Immature natural killer cell (primary cell): ENCODE results near the gene PTPRD. TPM values are rescaled to one million over a fixed set of nuclear protein-coding genes. Genes with fewer than 3 reads are reported as not detected.

Experiments used
- DNase-seq, 3 donors: peaks; one replicate each; pipeline ENCODE4 v3.0.0; 2022; ENCODE audit warnings: mixed read lengths in 1 of 3
- H3K27ac Mint-ChIP-seq, 6 donors: one replicate each; pipeline ENCODE4 v1.8.0; 2020; ENCODE audit warnings: mixed read lengths in 6 of 6, mild to moderate bottlenecking in 5 of 6, inconsistent platforms in 4 of 6, moderate library complexity in 3 of 6
- H3K27me3 Mint-ChIP-seq, 3 donors: one replicate each; pipeline ENCODE4 v1.8.0; 2020 to 2021; ENCODE audit warnings: low read depth in 3 of 3, mild to moderate bottlenecking in 3 of 3, mixed read lengths in 3 of 3, moderate library complexity in 3 of 3, inconsistent platforms in 1 of 3
- H3K36me3 Mint-ChIP-seq, 3 donors: one replicate each; pipeline ENCODE4 v1.8.0; 2020; ENCODE audit warnings: mixed read lengths in 3 of 3, inconsistent platforms in 2 of 3, mild to moderate bottlenecking in 2 of 3
- H3K4me1 Mint-ChIP-seq, 2 donors: one replicate each; pipeline ENCODE4 v1.8.0; 2020; ENCODE audit warnings: inconsistent platforms in 2 of 2, mild to moderate bottlenecking in 2 of 2, mixed read lengths in 2 of 2, moderate library complexity in 1 of 2
- H3K4me3 Mint-ChIP-seq, 5 donors: one replicate each; pipeline ENCODE4 v1.8.0; 2020; ENCODE audit warnings: mild to moderate bottlenecking in 5 of 5, mixed read lengths in 5 of 5, inconsistent platforms in 3 of 5, moderate library complexity in 3 of 5
- H3K9me3 Mint-ChIP-seq, 6 donors: one replicate each; pipeline ENCODE4 v1.8.0; 2020; ENCODE audit warnings: mild to moderate bottlenecking in 6 of 6, mixed read lengths in 6 of 6, inconsistent platforms in 4 of 6, moderate library complexity in 3 of 6
- polyA plus RNA-seq, 3 donors: library from polyadenylated mRNA; unstranded; fragments of 300-500 nt; fragmentation: Illumina TruSeq; gene quantifications; one replicate each; pipeline ENCODE4 v1.2.3, GENCODE V29; 2021

Gene PTPRD
- polyA plus RNA-seq, 3 donors from 2014 or later = not detected

DNA sequence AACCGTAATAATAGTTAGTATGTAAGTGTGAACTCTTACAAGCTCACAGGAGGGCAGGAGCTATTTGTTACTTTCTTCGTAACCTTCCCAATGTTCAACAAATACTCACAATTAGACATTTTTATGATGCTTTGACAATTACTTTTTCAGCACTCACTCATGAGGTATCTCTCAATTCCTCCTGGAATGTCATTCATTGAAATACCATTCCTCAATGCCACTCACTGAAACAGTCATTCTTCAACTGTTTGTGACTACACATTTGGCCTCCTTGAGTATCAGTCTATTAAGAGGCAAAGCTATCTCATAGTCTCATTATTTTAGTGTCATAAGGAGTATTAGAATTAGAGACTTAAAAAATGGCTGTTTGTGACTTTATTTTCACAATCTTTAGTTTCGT lies 2079.1 kb downstream of the PTPRD start:
- no peak overlapping the region for H3K27ac Mint-ChIP-seq
- H3K4me3 Mint-ChIP-seq = no peak overlapping the region
- no peaks in the 10 kb centered on the region for H3K36me3 Mint-ChIP-seq
- no peak for DNase-seq
- H3K4me1 Mint-ChIP-seq = no peaks in the 10 kb centered on the region
- peaks cover 0 to 5% (median 0%) of the 10 kb centered on the region in 6 donors for H3K9me3 Mint-ChIP-seq
- no peaks in the 10 kb centered on the region for H3K27me3 Mint-ChIP-seq

DNA sequence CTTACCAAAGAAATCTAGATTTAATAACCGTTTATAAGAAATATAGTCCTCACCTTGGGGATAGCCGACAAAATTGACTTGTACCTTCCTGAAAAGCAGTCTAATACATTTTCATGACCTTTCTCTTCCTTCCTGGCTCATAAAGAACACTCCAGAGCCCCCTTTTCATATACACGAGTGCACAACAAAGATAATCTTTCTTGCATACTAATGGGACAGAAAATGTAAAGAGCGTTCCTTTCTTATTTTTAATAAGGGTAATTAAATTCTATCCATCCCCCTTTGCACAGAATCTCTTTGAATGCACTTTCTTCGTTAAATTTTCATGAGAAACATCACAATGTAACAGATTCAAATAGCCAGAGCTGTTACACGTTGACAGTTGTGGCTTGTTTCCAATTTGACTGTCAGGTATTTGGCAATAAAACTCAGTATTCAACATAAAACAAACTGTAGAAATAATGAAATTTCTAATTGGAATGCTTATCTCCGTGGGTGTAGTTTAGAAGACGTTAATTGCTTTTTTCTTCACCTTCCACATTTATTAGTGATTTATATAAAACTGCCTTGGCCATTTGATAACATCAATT lies 2080.9 kb downstream of the PTPRD start:
- H3K36me3 Mint-ChIP-seq = no peaks in the 10 kb centered on the region
- peaks cover 0 to 5% (median 0%) of the 10 kb centered on the region in 6 donors for H3K9me3 Mint-ChIP-seq

DNA sequence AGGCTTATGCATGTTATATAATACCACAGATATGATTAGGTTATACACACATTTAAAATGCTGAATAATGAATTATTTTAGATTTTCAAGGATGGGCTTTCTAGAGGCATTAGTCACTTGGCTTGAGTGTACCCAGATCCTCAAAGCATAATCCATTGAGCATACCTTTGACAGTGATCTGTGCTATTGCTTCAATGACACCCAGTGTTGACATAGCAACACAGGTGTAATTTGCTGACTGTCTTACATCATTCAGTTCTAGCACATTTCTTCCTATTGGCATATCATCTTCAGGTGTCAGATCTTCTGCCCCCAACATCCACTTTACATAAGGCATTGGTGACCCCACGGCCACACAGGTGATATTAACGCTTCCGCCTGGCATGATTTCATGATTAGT lies 2091.7 kb downstream of the PTPRD start:
- Mint-ChIP-seq H3K27ac (no peak overlapping the region), H3K9me3 (peaks cover 0 to 4% (median 0%) of the 10 kb centered on the region in 6 donors), H3K4me3 (no peak overlapping the region), H3K4me1 (no peaks in the 10 kb centered on the region), H3K36me3 (no peaks in the 10 kb centered on the region), H3K27me3 (peaks cover 0 to 6% (median 2%) of the 10 kb centered on the region in 3 donors)
- DNase-seq = no peak

More for the DNA sequence above, 2080.9 kb downstream of the PTPRD start:
- H3K27me3 Mint-ChIP-seq = no peaks in the 10 kb centered on the region
- no peak for DNase-seq
- H3K4me3 Mint-ChIP-seq = no peak overlapping the region
- H3K27ac Mint-ChIP-seq = no peak overlapping the region
- no peaks in the 10 kb centered on the region for H3K4me1 Mint-ChIP-seq

DNA sequence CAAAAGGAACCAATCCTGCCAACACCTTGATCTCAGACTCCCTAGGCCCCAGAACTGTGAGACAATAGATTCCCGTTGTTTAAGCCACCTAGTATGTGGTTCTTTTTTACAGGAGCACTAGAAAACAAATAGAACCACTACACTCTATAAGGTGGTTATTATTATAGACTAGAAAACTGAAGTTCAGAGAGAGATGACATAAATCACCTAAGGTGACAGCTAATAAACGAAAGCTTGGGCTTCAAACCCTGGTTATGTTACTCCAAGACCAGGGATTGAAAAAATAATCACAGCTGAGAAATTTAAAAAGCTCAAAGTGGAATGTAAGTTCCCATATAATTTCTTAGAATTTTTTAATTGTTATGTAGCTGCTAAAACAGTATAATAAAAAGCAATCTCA lies 2097.1 kb downstream of the PTPRD start:
- Mint-ChIP-seq H3K4me3 (no peak overlapping the region), H3K27me3 (peaks cover 0 to 3% (median 0%) of the 10 kb centered on the region in 3 donors), H3K36me3 (no peaks in the 10 kb centered on the region), H3K4me1 (no peaks in the 10 kb centered on the region), H3K9me3 (peaks cover 0 to 4% (median 0%) of the 10 kb centered on the region in 6 donors), H3K27ac (no peak overlapping the region)
- DNase-seq = no peak

DNA sequence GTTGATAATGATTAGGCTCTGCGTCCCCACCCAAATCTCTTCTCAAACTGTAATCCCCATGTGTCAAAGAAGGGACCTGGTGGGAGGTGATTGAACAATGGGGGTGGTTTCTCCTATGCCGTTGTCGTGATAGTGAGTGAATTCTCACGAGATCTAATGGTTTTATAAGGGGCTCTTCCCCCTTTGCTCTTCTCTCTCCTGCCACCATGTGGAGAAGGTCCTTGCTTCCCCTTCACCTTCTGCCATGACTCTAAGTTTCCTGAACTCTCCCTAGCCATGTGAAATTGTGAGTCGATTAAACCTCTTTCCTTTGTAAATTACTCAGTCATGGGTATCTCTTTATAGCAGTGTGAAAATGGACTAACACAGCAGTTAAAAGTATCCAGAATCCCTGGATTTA lies 2098.0 kb downstream of the PTPRD start:
- Mint-ChIP-seq H3K36me3 (no peaks in the 10 kb centered on the region), H3K27ac (no peak overlapping the region), H3K4me3 (no peak overlapping the region), H3K9me3 (peaks cover 0 to 4% (median 0%) of the 10 kb centered on the region in 6 donors), H3K4me1 (no peaks in the 10 kb centered on the region), H3K27me3 (peaks cover 0 to 3% (median 0%) of the 10 kb centered on the region in 3 donors)
- DNase-seq = no peak

DNA sequence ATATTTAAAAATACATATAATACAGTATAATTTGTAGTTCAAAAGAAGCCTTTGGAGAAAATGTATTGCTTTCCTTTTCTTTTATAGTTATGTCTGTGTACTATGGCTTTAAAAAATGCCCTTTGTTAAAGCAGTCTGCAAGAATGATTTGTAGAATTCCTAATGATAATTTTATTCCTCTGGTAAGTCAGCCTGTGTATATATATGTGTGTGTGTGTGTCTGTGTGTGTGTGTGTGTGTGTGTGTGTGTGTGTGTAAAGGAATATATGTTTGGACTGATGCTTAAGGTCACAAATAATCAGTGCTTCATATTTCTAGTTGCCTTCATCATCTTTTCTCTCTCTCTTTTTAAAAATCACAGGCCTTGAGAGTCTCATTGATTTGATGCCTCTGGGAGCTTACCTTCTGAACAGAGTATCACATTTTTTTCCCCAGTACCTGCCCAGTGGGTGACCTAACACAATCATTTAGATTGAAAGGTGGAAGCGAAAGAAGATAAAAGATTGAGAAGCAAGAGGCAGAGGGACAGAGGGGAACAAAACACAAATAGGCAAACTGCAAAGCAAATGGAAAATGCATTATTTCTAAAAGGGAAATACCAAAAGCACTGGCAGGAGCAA lies 2104.0 kb downstream of the PTPRD start:
- no peaks in the 10 kb centered on the region for H3K4me1 Mint-ChIP-seq

DNA sequence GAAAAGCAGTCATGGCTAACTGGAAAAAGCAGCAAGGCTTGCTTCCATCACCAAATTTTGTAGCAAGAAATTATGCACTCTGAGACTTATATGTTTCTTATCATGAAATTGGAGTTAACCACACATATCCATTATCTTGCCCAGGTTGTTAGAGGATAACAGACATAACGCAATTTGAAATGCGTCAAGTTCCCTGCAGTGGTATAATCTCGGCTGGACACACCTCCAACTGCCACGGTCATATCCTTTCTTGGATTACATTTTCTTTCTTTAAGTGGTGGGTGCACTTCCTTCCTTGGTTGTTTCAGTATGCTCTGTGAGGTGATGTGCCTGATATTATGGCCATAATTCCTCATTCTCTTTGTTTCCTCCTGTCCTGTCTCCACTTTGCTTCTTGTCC lies 2118.2 kb downstream of the PTPRD start:
- H3K9me3 Mint-ChIP-seq = peaks cover 0 to 5% (median under 1%) of the 10 kb centered on the region in 6 donors

More for the DNA sequence above, 2104.0 kb downstream of the PTPRD start:
- Mint-ChIP-seq H3K36me3 (no peaks in the 10 kb centered on the region), H3K27me3 (peaks cover 0 to 2% (median 0%) of the 10 kb centered on the region in 3 donors), H3K27ac (no peak overlapping the region), H3K4me3 (no peak overlapping the region), H3K9me3 (no peaks in the 10 kb centered on the region)
- DNase-seq = no peak

DNA sequence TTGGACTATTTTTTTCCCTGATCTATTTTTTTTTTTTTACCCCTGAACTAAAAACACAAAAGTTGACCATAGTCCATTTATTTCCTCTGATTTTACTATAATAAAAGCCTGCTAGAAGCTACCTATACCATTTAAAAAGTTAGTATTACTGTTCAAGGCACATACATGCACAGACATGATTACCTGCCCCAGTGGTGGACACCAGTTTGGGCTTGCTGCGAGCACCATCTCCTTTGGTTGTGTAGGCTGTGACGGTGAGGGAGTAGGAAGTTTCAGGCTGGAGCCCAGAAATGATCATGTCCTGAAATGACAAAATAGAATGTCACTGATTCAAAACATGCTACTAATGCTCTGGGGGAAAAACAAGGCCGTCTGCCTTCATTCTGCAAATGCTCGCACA lies 2120.1 kb downstream of the PTPRD start:
- Mint-ChIP-seq H3K36me3 (no peaks in the 10 kb centered on the region), H3K4me1 (no peaks in the 10 kb centered on the region), H3K27ac (no peak overlapping the region), H3K27me3 (peaks cover 0 to 2% (median 2%) of the 10 kb centered on the region in 3 donors), H3K9me3 (peaks cover 0 to 1% (median 0%) of the 10 kb centered on the region in 6 donors), H3K4me3 (no peak overlapping the region)
- no peak for DNase-seq

More for the DNA sequence above, 2118.2 kb downstream of the PTPRD start:
- Mint-ChIP-seq H3K4me3 (no peak overlapping the region), H3K4me1 (no peaks in the 10 kb centered on the region), H3K36me3 (no peaks in the 10 kb centered on the region), H3K27me3 (no peaks in the 10 kb centered on the region), H3K27ac (no peak overlapping the region)
- DNase-seq = no peak

DNA sequence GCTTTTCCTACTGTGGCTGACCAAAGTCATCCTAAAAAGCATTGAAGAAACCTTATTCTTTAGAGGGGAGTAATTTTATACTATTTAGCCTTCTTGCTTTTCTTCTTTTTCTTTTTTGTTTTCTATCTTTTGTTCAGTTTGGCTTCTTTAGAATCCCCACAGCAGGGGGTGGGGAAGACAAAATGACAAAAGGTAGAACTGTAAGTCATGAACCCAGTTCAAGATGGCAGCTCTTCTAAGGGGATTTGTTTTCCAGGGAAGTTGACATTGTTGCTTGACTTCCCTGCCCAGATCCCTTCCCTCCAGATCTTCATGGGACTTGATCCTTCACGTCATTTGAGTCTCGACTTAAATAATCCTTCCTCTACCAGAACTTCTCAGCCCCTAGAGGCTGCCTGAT lies 2120.8 kb downstream of the PTPRD start:
- H3K36me3 Mint-ChIP-seq = no peaks in the 10 kb centered on the region
- H3K4me1 Mint-ChIP-seq = no peaks in the 10 kb centered on the region
- H3K27ac Mint-ChIP-seq = no peak overlapping the region
- H3K27me3 Mint-ChIP-seq = peaks cover 0 to 2% (median 2%) of the 10 kb centered on the region in 3 donors
- H3K4me3 Mint-ChIP-seq = no peak overlapping the region
- DNase-seq = no peak
- peaks cover 0 to 1% (median 0%) of the 10 kb centered on the region in 6 donors for H3K9me3 Mint-ChIP-seq

DNA sequence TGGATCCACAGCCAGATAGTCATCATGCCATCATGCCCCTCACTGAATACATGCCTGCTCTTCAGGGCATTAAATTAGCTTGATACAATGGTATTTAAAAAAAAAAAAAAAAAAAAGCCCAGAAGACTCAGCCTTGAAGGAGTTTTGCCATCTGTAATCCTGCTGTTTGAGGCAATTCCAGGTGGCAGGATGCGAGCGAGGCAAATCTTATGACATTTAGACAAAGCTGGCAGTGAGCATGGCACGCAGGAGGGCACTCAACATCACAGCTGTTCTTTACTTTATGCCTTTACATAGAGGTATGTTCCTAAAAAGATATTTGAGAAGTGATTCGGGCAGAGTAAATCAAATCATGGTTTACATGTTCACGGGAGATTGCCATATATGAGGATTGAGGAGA lies 2121.2 kb downstream of the PTPRD start:
- Mint-ChIP-seq H3K4me3 (no peak overlapping the region), H3K4me1 (no peaks in the 10 kb centered on the region), H3K27ac (no peak overlapping the region), H3K27me3 (peaks cover 0 to 2% (median 2%) of the 10 kb centered on the region in 3 donors), H3K9me3 (peaks cover 0 to 1% (median 0%) of the 10 kb centered on the region in 6 donors), H3K36me3 (no peaks in the 10 kb centered on the region)
- no peak for DNase-seq

DNA sequence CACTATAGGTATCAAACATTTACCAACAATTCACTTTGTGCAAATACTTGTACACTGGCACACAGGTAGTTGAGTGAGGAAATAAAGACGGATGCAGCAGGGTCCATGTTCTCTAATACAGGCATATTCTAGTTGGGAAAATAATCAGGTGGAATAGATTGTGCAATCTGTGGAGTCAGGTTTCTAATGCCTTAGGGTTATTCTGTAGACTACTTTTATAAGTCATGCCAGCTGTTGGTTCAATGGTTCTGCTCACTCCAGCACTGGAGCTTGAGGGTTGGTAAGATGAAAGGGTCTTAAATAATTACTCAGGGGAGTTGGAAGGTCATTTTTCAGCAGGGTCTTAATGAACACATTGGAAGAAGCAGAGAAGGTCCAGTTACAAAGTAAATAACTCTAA lies 2123.0 kb downstream of the PTPRD start:
- no peak for DNase-seq
- Mint-ChIP-seq H3K4me1 (no peaks in the 10 kb centered on the region), H3K9me3 (peaks cover 0 to 1% (median 0%) of the 10 kb centered on the region in 6 donors), H3K4me3 (no peak overlapping the region), H3K36me3 (no peaks in the 10 kb centered on the region), H3K27ac (no peak overlapping the region), H3K27me3 (peaks cover 0 to 2% (median 2%) of the 10 kb centered on the region in 3 donors)

DNA sequence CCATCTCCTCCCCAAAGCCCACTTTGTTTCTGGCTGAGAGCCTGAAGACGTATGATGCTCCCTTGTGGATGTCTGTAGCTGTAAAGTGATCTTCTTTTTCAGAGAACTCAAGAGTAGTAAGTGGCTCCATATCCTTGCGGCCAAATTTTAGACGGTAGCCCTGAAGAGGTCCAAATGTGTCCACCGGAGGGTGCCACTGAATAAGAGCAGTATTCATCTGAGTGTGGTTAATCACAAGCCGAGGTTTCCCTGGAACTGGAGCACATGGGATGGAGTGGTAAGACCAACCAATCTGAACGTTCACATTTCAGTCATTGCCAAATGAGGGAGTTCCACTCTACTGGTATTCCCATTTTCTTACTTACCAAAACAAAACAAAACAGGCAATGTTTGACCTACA lies 2126.7 kb downstream of the PTPRD start:
- peaks cover 0 to 4% (median 0%) of the 10 kb centered on the region in 6 donors for H3K9me3 Mint-ChIP-seq
- H3K4me3 Mint-ChIP-seq = no peak overlapping the region
- H3K36me3 Mint-ChIP-seq = no peaks in the 10 kb centered on the region
- no peak overlapping the region for H3K27ac Mint-ChIP-seq
- no peak for DNase-seq
- no peaks in the 10 kb centered on the region for H3K4me1 Mint-ChIP-seq
- H3K27me3 Mint-ChIP-seq = peaks cover 2 to 4% (median 2%) of the 10 kb centered on the region in 3 donors

DNA sequence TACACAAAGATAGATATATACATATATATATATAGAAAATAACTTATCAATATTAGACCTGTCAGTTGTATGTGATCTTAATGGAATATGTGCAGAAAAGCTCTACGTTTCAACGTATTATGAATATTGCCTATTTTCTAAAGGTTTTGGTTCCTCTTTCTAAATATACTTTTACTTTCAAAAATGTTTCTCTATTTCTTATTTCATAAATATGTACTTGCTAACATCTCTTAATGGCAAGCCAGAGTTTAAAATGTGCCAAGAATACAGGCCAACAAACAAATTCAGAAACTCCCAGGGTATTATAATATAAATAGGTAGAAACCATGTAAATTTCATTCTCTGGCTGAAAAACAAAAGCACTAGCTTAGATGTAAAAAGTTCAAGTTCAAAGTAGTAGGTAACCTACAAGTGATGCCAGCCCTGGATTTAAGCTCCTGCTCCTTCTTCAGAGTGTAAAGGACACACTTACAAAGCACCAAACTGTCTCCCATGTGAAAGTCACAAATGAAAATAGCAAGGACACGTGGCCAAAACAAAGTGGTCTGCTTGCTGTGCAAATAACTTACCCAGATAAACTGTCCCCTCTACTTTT lies 2128.1 kb downstream of the PTPRD start:
- Mint-ChIP-seq H3K4me3 (no peak overlapping the region), H3K9me3 (peaks cover 0 to 4% (median 0%) of the 10 kb centered on the region in 6 donors), H3K4me1 (no peaks in the 10 kb centered on the region), H3K36me3 (no peaks in the 10 kb centered on the region), H3K27ac (no peak overlapping the region), H3K27me3 (peaks cover 2 to 4% (median 2%) of the 10 kb centered on the region in 3 donors)
- no peak for DNase-seq

DNA sequence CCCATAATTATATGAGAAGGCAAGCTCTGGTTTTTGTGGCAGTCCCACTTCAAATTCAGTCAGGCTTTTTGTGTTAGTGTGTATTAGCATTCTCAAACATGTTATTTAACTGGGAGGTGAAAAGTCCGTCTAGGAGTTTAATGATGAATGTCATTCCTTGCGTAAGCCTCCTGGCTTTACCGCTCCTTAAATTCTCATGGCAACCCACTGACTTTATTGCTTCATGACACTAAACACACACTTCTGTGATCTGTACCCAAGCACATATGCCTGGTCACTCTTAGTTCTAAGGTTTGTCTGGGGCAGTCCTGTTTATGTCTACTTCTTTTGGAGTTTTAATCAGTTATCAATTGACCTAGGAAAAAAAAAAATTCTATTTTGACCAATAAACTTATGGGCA lies 2135.4 kb downstream of the PTPRD start:
- H3K27ac Mint-ChIP-seq = no peak overlapping the region
- DNase-seq = no peak
- H3K9me3 Mint-ChIP-seq = no peaks in the 10 kb centered on the region
- H3K36me3 Mint-ChIP-seq = no peaks in the 10 kb centered on the region
- H3K27me3 Mint-ChIP-seq = peaks cover 0 to 4% (median 0%) of the 10 kb centered on the region in 3 donors
- no peak overlapping the region for H3K4me3 Mint-ChIP-seq
- no peaks in the 10 kb centered on the region for H3K4me1 Mint-ChIP-seq
